GM18517 (cell line): ENCODE data around the gene OR2C1.
A peak's percentile ranks its signal among the peaks of the same experiment; 100 is the strongest.

ENCODE experiments used
- ATAC-seq: cut with Tn5 transposase; IDR thresholded peaks from one replicate; pipeline ENCODE4 v1.9.1; 2021; ENCODE audit warnings: mild to moderate bottlenecking, moderate library complexity; ENCODE audit not compliant: unreplicated experiment

The OR2C1 gene

DNA sequence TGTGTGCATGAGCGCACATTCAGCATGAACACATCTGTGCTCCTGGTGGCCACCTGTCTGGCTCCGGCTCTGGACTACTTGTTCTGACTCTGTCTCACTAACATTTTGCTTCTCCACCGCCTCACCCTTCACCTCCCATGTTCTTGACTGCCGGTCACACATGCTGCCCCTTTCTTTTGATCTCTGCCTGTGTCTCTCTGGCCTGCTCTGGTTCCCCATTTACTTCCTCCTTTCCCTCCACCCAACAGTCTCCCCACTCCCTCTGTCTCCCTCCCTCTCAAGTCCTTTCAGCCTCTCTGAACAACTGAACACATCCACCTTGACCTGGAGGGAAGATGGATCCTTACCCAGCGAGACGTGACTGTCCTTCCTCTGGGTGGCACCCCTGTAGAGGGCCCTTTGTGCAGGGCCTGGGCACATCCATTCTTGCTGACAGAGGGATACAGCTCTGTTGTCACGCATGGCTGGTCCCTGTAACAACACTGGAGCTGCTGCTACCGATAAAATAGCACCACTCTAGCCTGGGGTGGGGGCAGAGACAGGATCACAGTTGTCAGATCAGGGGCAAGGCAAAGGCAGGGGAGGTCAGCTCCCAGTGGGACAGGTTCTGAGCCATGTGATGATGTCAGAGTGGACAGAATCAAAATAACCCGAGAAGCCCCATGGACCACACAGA lies 34.1 kb downstream of the OR2C1 start:
- ATAC-seq = no peak

DNA sequence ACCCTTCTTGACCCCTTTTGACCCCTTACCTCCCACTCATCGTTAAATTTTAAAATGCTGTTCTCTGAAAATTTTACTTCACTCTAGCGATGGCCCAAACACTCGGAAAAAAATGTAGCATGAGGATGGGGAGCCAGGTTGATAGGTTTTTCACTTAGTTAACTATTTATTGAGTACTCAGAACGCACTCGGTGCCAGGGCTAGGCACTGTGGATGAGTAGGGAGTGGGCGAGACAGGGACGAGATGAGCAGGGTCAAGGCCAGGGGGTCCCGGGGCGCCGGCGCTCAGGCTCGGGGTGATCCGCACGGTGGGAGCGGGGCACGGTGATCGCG lies 44.7 kb downstream of the OR2C1 start:
- peak; percentile 32 for ATAC-seq

DNA sequence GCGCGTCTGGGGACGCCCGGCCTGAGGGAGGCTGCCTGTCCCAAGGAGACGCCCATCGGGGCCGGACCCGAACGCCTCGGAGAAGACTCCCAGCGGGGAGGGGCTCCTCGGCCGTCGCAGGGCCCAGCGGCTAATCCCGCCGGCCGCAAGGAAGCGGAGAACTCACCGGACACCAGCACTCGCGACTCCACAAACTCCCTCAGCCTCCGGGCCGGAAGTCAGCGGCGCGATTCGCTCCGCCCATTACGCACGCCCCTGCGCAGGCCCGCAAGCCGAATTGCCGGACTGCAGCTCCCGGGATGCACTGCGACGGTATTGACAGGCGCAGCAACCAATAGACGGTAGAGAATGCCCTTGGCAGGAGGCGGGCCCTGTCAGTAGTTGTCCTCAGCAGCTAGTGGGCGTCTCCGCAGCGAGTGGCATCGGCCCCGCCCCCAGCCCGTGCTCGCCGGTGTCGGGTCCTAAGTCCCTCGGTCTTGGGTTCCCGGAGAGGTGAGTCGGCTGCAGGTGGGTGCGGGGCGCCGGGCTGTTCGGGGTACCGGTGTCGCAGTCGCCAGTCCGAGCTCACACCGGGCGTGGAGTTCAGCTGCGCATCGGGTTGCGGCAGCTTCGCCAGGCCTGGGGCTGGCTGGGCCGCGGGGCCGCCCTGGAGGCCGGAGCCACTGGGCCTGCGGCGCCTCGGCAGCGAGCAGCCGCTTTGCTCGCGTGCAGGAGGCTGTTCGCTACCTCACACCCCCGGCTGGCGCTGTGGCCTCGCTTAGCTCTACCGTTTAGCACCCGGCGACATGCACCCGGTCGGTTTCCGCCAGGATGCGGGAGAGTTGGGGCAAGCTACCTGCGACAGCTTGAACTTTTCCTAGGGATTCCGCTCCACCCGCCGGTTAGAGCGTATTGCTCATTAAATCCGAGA lies 45.3 kb downstream of the OR2C1 start, which contains the start of the genes ZNF174 and ZSCAN32:
Gene ZNF174 (plus strand): TSS at position 437 of the 910 bp plus-strand sequence. CDS start 790 bp downstream, outside the sequence.
Gene ZSCAN32 (minus strand): TSS at position 226 of the 910 bp plus-strand sequence. CDS start 3,447 bp downstream, outside the sequence.
- ATAC-seq = peak; percentile 98

DNA sequence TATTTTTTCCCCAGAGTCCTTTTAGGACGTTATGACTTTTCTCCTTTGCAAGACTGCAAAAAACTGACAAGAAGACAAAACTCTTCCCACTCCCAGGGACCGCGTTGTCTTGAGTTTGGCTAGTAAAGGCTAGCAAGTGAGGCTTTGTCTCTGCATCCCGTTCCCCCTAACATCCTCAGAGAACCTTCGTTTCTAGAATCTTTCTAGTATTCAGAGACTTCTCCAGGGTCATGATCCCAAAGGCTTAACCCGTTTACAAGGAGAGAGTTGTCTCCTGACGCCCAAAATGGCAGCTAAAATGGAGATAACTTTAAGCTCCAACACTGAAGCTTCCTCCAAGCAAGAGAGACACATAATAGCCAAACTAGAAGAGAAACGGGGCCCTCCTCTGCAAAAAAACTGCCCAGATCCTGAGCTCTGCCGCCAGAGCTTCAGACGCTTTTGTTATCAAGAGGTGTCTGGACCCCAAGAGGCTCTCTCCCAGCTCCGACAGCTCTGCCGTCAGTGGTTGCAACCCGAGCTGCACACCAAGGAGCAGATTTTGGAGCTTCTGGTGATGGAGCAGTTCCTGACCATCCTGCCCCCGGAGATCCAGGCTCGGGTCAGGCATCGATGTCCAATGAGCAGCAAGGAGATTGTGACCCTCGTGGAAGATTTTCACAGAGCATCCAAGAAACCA lies 46.2 kb downstream of the OR2C1 start:
- ATAC-seq = no peak
